Panc1 (cell line): Measurements from ENCODE around the gene RNF208. TPM values are rescaled to one million over a fixed set of nuclear protein-coding genes. Genes with fewer than 3 reads are reported as not detected.
A peak's percentile ranks its signal among the peaks of the same experiment; 100 is the strongest.
"Not testable (repeated sequence)": the region's sequence is repeated elsewhere in the genome, so short reads cannot be mapped to it uniquely, and the experiment has no call there.

Experiments used
- ATAC-seq: fragments of 200-7000 bp; cut with Tn5 transposase; 2 replicates; pipeline ENCODE4 v1.9.1; 2020; ENCODE audit warnings: mild to moderate bottlenecking, moderate library complexity
- BruUV-seq: library from RNA; stranded (reverse); fragments of 400-500 nt; replicated peaks from 2 replicates; lab custom pipeline; 2021; lab: Mats Ljungman, UMichigan
- CTCF ChIA-PET: fragments of 300-600 bp; sonication (Branson Sonifier 250); formaldehyde crosslinking; loops from one replicate; lab custom pipeline; 2022; ENCODE audit warnings: antibody characterized with exemption; lab: Charles Lee
- POLR2A ChIA-PET: fragments of 300-600 bp; sonication (Branson Sonifier 250); formaldehyde crosslinking; loops from one replicate; lab custom pipeline; 2022; ENCODE audit warnings: antibody characterized with exemption; lab: Charles Lee
- DNase-seq: peaks from one replicate; pipeline ENCODE4 v3.0.0-alpha.2; 2010; ENCODE audit warnings: low read depth, low spot score
- H3K27ac ChIP-seq: 2 replicates; pipeline ENCODE4 v1.5.1; 2011; ENCODE audit warnings: mild to moderate bottlenecking, low read length, inconsistent platforms
- H3K27me3 ChIP-seq: fragments of 200-500 bp; sonication (Bioruptor generic); 2 replicates; pipeline ENCODE4 v1.6.0; 2014; ENCODE audit warnings: low read length, inconsistent platforms; ENCODE audit not compliant: control insufficient read depth, insufficient read depth
- H3K36me3 ChIP-seq: fragments of 200-500 bp; sonication (Bioruptor generic); 2 replicates; pipeline ENCODE4 v1.5.1; 2014; ENCODE audit warnings: inconsistent platforms, mild to moderate bottlenecking, low read length, moderate library complexity; ENCODE audit not compliant: control insufficient read depth, insufficient read depth
- H3K4me1 ChIP-seq: 2 replicates; pipeline ENCODE4 v1.5.1; 2011; ENCODE audit warnings: inconsistent platforms, mild to moderate bottlenecking, low read length, moderate library complexity; ENCODE audit not compliant: control insufficient read depth, insufficient read depth
- H3K4me3 ChIP-seq, 2 experiments: 2 replicates each; pipeline ENCODE4 v1.5.1; 2011 to 2012; ENCODE audit warnings: low read depth in 2 of 2, low read length in 2 of 2, mild to moderate bottlenecking in 2 of 2, inconsistent platforms in 1 of 2, moderate library complexity in 1 of 2
- H3K9me3 ChIP-seq: fragments of 200-500 bp; sonication (Bioruptor generic); 2 replicates; pipeline ENCODE4 v1.5.1; 2014; ENCODE audit warnings: low read depth, mild to moderate bottlenecking, inconsistent platforms, low read length, moderate library complexity; ENCODE audit not compliant: control insufficient read depth, insufficient read depth
- CTCF ChIP-seq: fragments of 450-650 bp; IDR thresholded peaks from 2 replicates; pipeline ENCODE4 v1.5.1; 2017; ENCODE audit warnings: mild to moderate bottlenecking
- POLR2AphosphoS5 ChIP-seq: IDR thresholded peaks from 2 replicates; pipeline ENCODE4 v1.6.1; 2012; ENCODE audit warnings: mild to moderate bottlenecking, low read depth, low read length, moderate library complexity
- SIN3A ChIP-seq: IDR thresholded peaks from 2 replicates; pipeline ENCODE4 v1.6.1; 2012; ENCODE audit warnings: low read depth, mild to moderate bottlenecking, low read length, moderate library complexity, borderline replicate concordance; ENCODE audit not compliant: insufficient read depth
- TCF7L2 ChIP-seq: IDR thresholded peaks from 2 replicates; pipeline ENCODE4 v1.6.1; 2011; ENCODE audit warnings: mild to moderate bottlenecking, low read depth, low read length, inconsistent platforms
- in situ Hi-C: cut with HindIII; loops from 2 replicates; pipeline ENCODE4 v1.10.0; 2016; ENCODE audit warnings: low sequenced_read_pairs, low pct_unique_long_range_greater_than_20kb
- intact Hi-C: fragments of 100-400 bp; cut with micrococcal nuclease; formaldehyde crosslinking; loops from one replicate; pipeline ENCODE4 v1.10.0; 2022; ENCODE audit not compliant: unreplicated experiment
- total RNA-seq: library from RNA; stranded (reverse); gene quantifications from one replicate; pipeline ENCODE4 v1.2.1, GENCODE V29; 2021; ENCODE audit not compliant: unreplicated experiment
- TF ChIP-seq, protein P1 (sequence below), 2 experiments: IDR thresholded peaks; 2 replicates each; pipeline ENCODE4 v1.6.1; 2011 to 2012; ENCODE audit warnings: low read depth in 2 of 2, control low read depth in 1 of 2, low read length in 1 of 2, mild to moderate bottlenecking in 1 of 2, moderate library complexity in 1 of 2; ENCODE audit not compliant: insufficient read depth in 1 of 2

Gene RNF208
- total RNA-seq, 1 experiment from 2014 or later = 11.5 TPM

DNA sequence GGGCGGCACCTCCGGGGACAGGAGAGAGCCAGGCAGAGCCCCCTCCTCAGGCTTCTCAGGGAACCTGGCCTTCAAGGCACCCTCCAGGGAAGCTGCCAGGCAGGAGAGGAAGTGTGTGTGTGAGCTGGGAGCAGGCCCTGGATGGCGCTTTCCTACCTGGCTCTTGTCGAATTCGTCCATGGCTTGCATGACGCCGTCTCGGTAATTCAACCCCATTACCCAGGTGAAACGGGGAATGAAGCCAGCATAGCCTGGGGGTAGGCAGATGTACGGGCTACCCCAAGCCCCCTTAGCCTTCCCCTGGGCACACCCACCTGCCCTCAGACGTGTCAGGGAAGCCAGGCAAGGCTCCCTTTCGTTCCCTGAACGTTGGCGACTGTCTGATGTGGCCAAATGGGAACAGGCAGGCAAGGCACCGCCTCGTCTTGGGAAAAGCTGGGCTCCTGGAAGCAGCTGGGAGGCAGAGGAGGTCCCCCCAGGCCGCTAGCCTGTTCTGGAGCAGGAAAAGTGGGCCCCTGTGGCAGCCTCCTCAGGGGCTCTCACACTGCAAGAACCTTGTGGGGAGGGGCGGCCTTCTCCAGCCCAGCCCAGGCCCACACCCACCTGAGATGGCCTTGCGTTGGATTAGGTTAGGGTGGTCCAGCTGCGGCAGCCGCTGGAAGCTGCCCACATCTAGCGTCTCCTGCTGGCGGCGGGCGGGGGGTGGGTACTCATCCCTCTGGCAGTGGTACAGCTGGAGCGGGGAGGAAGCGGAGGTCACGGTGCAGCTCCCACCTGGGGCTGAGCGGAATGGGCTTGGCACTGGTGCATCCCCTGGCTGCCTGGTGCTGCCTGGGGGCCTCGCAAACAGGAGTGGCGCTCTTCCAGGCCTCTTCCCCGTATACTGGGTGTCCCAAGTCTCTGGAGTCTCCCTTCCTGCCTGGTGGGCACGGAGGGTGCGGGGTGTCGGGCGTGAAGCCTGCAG is 22.7 kb upstream of the RNF208 start:
- TF ChIP-seq POLR2AphosphoS5 = no peak
- TF ChIP-seq TCF7L2 = no peak
- TF ChIP-seq CTCF = no peak
- no peak for TF ChIP-seq SIN3A
- TF ChIP-seq, protein P1, sequence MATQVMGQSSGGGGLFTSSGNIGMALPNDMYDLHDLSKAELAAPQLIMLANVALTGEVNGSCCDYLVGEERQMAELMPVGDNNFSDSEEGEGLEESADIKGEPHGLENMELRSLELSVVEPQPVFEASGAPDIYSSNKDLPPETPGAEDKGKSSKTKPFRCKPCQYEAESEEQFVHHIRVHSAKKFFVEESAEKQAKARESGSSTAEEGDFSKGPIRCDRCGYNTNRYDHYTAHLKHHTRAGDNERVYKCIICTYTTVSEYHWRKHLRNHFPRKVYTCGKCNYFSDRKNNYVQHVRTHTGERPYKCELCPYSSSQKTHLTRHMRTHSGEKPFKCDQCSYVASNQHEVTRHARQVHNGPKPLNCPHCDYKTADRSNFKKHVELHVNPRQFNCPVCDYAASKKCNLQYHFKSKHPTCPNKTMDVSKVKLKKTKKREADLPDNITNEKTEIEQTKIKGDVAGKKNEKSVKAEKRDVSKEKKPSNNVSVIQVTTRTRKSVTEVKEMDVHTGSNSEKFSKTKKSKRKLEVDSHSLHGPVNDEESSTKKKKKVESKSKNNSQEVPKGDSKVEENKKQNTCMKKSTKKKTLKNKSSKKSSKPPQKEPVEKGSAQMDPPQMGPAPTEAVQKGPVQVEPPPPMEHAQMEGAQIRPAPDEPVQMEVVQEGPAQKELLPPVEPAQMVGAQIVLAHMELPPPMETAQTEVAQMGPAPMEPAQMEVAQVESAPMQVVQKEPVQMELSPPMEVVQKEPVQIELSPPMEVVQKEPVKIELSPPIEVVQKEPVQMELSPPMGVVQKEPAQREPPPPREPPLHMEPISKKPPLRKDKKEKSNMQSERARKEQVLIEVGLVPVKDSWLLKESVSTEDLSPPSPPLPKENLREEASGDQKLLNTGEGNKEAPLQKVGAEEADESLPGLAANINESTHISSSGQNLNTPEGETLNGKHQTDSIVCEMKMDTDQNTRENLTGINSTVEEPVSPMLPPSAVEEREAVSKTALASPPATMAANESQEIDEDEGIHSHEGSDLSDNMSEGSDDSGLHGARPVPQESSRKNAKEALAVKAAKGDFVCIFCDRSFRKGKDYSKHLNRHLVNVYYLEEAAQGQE (IDR thresholded peaks at IDR 0.05; ENCODE audit: insufficient read depth in 1 of 2, low read depth in 2 of 2, low read length in 1 of 2) = no peak
- Histone ChIP-seq H3K36me3 (peaks cover 4% of the 10 kb centered on the region), H3K4me1 (peaks cover 16% of the 10 kb centered on the region), H3K9me3 (no peaks in the 10 kb centered on the region), H3K27me3 (no peaks in the 10 kb centered on the region), H3K4me3 (no peak overlapping the region), H3K27ac (0 out of 2 replicates have a peak overlapping the region, but pooled peaks have one; percentile 39)
- no TSS peak for BruUV-seq
- ATAC-seq (peak; percentile 19), DNase-seq (no peak)
- intact Hi-C loops (no loop called here), in situ Hi-C loops (no loop called here)
- POLR2A ChIA-PET = no interaction called here
- CTCF ChIA-PET = no interaction called here

DNA sequence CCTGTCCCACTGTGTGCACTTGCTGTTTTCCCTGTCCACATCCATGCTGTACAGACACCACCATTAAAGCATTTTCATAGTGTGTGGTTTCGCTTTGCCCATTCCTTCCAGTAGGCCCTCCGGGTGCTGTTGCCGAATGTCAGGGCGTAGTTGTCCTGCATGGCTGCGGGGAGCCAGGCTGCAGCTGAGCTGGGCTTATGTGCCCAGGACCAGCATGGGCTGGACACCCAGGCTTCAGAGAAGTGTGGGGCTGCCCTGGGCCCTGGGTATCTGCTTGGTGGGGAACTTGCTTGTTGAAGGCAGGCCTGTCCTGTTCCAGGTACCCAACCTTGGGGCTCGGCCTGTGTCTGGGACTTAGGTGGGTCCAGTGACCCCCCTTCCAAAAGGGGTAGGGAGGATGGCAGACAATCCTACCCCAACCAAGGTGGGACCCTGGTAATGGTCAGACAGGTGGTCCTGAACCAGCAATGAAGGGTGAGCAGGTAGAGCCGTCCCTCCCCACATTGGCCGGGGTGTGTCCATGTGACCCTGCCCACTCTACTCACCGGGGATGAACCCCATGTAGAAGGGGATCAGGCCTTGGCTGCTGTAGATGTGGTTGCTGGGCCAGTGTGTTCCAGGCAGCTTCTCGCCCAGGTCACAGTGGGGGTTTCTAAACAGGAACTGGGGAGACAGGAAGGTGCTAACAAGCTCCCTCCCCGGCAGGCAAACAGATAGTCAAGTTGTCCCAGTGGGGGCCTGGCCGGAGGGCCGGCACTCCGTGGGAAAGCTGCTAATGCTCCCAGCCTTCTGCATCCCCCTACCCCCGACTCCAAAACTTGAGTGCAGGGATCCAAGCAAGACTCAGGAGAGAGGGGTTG is 21.8 kb upstream of the RNF208 start:
- peak overlapping the region in 1 of 2 experiments; percentile 70; a peak in 1 of 4 replicates for H3K4me3 ChIP-seq
- intact Hi-C loops = no loop called here
- in situ Hi-C loops = no loop called here

DNA sequence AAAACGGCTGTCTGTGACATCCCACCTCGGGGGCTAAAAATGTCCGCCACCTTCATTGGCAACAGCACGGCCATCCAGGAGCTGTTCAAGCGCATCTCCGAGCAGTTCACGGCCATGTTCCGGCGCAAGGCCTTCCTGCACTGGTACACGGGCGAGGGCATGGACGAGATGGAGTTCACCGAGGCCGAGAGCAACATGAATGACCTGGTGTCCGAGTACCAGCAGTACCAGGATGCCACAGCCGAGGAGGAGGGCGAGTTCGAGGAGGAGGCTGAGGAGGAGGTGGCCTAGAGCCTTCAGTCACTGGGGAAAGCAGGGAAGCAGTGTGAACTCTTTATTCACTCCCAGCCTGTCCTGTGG is 21.2 kb upstream of the RNF208 start:
- intact Hi-C loops, CTCF ChIA-PET: not testable (repeated sequence)
- H3K4me3 ChIP-seq = peak overlapping the region; percentile 58 to 70

More for the DNA sequence above, 21.8 kb upstream of the RNF208 start:
- ChIA-PET POLR2A (no interaction called here), CTCF (no interaction called here)
- Histone ChIP-seq H3K9me3 (no peaks in the 10 kb centered on the region), H3K4me1 (peaks cover 20% of the 10 kb centered on the region), H3K27ac (0 out of 2 replicates have a peak overlapping the region, but pooled peaks have one; percentile 39), H3K36me3 (peaks cover 4% of the 10 kb centered on the region), H3K27me3 (no peaks in the 10 kb centered on the region)
- ATAC-seq (peak; percentile 10), DNase-seq (no peak)
- TF ChIP-seq POLR2AphosphoS5 (peak; percentile 89), SIN3A (no peak)
- TF ChIP-seq, protein P1 (IDR thresholded peaks at IDR 0.05; ENCODE audit: insufficient read depth in 1 of 2, low read depth in 2 of 2, low read length in 1 of 2) = no peak
- no TSS peak for BruUV-seq

More for the DNA sequence above, 21.2 kb upstream of the RNF208 start:
- H3K36me3 ChIP-seq, ATAC-seq, in situ Hi-C loops, DNase-seq, H3K9me3 ChIP-seq, H3K27me3 ChIP-seq: not testable (repeated sequence)
- Histone ChIP-seq H3K4me1 (peaks cover 26% of the 10 kb centered on the region), H3K27ac (peak overlapping the region; percentile 4; the same call in 1 of the 2 replicates)
- POLR2A ChIA-PET = interaction anchor here (1.6 kb wide), 1 partner anchor 11 kb away, joined by 4 read pairs; no protein-coding TSS in a partner anchor
- TSS peak; percentile 96 for BruUV-seq
